Measurements from ENCODE around the gene SGMS1. TPM values are rescaled to one million over a fixed set of nuclear protein-coding genes. Genes with fewer than 3 reads are reported as not detected.

Gene SGMS1
- total RNA-seq, 1 experiment from 2014 or later: 34.5 TPM

DNA sequence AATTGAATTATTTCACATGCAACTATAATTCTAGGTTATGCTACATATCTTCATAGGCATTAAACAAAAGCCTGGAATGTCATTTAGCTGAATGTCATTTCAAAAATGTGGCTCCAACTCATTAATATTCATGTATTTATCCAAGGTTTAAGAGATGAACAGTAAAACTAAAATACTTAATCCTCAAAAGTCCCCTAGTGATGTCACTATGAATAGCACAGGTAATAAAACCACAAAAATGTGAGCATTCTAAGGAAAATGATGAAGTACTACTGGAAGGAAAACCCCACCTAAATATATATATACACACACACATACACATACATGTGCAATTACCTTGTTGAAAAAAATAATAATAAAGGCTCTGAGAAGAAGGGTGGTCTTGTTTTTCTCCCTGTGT is 218.0 kb downstream of the SGMS1 start:
- no peaks in the 10 kb centered on the region for H3K27me3 Mint-ChIP-seq (ENCODE audit: unreplicated experiment)
- DNase-seq: no peak
- CTCF ChIA-PET: no interaction called here
- peaks cover 5% of the 10 kb centered on the region for H3K36me3 Mint-ChIP-seq (ENCODE audit: insufficient read depth, unreplicated experiment)
- no TSS peak for BruUV-seq (replicated peaks)
- intact Hi-C loops (cut with micrococcal nuclease; ENCODE audit: unreplicated experiment): no loop called here
- H3K4me3 Mint-ChIP-seq (ENCODE audit: low read depth, unreplicated experiment): no peak overlapping the region
- peaks cover 76% of the 10 kb centered on the region for H3K4me1 Mint-ChIP-seq (ENCODE audit: low read depth, unreplicated experiment)
- TF ChIP-seq, protein P1, sequence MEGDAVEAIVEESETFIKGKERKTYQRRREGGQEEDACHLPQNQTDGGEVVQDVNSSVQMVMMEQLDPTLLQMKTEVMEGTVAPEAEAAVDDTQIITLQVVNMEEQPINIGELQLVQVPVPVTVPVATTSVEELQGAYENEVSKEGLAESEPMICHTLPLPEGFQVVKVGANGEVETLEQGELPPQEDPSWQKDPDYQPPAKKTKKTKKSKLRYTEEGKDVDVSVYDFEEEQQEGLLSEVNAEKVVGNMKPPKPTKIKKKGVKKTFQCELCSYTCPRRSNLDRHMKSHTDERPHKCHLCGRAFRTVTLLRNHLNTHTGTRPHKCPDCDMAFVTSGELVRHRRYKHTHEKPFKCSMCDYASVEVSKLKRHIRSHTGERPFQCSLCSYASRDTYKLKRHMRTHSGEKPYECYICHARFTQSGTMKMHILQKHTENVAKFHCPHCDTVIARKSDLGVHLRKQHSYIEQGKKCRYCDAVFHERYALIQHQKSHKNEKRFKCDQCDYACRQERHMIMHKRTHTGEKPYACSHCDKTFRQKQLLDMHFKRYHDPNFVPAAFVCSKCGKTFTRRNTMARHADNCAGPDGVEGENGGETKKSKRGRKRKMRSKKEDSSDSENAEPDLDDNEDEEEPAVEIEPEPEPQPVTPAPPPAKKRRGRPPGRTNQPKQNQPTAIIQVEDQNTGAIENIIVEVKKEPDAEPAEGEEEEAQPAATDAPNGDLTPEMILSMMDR (IDR thresholded peaks at IDR 0.05; ENCODE audit: unreplicated experiment): no peak
- H3K27ac Mint-ChIP-seq (ENCODE audit: unreplicated experiment): peak overlapping the region; percentile 90
- H3K9me3 Mint-ChIP-seq (ENCODE audit: low read depth, unreplicated experiment): no peaks in the 10 kb centered on the region

DNA sequence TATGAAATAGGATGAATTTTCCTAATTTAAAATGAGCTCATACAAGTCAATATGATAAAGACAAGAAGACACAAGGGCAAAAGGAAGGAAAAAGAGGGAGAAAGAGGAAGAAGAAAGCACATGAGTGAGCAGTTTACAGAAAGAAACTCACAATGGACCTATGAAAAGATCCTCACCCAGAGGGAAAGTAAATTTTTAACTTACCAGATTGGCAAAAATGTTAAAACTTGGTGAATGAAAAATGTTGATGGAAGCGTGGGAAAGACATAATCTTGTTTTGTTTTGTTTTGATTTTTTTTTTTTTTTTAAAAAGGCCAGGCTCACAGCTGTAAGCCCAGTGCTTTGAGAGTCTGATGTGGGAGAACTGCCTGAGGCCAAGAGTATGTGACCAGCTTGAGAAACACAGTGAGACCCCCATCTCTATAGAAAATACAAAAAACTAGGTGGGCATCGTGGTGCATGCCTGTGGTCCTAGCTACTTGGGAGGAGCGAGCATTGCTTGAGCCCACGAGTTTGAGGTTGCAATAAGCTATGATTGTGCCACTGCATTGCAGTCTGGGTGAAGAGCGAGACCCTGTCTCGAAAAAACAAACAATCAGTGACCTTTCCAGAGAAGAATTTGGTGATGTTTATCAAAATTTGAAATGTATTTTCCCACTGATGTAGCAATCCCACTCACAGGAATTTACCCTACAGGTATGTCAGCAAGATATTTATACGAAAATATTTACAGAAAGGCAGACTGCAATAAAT is 219.6 kb downstream of the SGMS1 start:
- BruUV-seq (replicated peaks): no TSS peak
- intact Hi-C loops (cut with micrococcal nuclease; ENCODE audit: unreplicated experiment): no loop called here
- CTCF ChIA-PET: interaction anchor here (0.6 to 1.2 kb wide), 3 partner anchors 12 to 126 kb away, joined by 3 to 6 read pairs (median 3); no protein-coding TSS in a partner anchor
- no peak for DNase-seq
- H3K36me3 Mint-ChIP-seq (ENCODE audit: insufficient read depth, unreplicated experiment): peaks cover 5% of the 10 kb centered on the region
- no peaks in the 10 kb centered on the region for H3K9me3 Mint-ChIP-seq (ENCODE audit: low read depth, unreplicated experiment)
- peaks cover 61% of the 10 kb centered on the region for H3K4me1 Mint-ChIP-seq (ENCODE audit: low read depth, unreplicated experiment)
- peak overlapping the region; percentile 15 for H3K27ac Mint-ChIP-seq (ENCODE audit: unreplicated experiment)
- TF ChIP-seq, protein P1 (IDR thresholded peaks at IDR 0.05; ENCODE audit: unreplicated experiment): no peak
- no peak overlapping the region for H3K4me3 Mint-ChIP-seq (ENCODE audit: low read depth, unreplicated experiment)
- no peaks in the 10 kb centered on the region for H3K27me3 Mint-ChIP-seq (ENCODE audit: unreplicated experiment)

DNA sequence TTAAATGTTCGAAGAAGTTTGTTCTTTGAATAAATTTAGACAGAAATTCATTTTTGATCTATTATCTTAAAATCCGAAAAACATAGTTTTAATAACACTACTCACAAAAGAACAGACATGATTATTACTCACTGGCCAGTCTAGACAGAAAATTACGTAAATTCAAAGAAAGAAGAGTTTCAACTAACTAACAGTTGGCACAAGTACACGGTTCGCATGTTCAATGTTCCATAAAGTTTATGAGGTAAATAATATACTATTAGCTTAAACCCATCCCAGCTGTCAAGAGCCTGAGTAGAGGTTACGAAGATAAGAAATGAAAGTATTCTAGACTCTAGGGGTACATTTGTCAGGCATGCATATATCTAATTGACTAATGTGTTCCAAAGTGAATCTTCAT is 220.7 kb downstream of the SGMS1 start:
- Mint-ChIP-seq H3K27me3 (ENCODE audit: unreplicated experiment) (no peaks in the 10 kb centered on the region), H3K9me3 (ENCODE audit: low read depth, unreplicated experiment) (no peaks in the 10 kb centered on the region), H3K4me1 (ENCODE audit: low read depth, unreplicated experiment) (peaks cover 56% of the 10 kb centered on the region), H3K4me3 (ENCODE audit: low read depth, unreplicated experiment) (no peak overlapping the region), H3K36me3 (ENCODE audit: insufficient read depth, unreplicated experiment) (peaks cover 5% of the 10 kb centered on the region), H3K27ac (ENCODE audit: unreplicated experiment) (no peak overlapping the region)
- no TSS peak for BruUV-seq (replicated peaks)
- CTCF ChIA-PET: interaction anchor here (1.2 kb wide), 1 partner anchor 35 kb away, joined by 6 read pairs; no protein-coding TSS in a partner anchor
- TF ChIP-seq, protein P1 (IDR thresholded peaks at IDR 0.05; ENCODE audit: unreplicated experiment): no peak
- intact Hi-C loops (cut with micrococcal nuclease; ENCODE audit: unreplicated experiment): no loop called here
- DNase-seq: no peak

DNA sequence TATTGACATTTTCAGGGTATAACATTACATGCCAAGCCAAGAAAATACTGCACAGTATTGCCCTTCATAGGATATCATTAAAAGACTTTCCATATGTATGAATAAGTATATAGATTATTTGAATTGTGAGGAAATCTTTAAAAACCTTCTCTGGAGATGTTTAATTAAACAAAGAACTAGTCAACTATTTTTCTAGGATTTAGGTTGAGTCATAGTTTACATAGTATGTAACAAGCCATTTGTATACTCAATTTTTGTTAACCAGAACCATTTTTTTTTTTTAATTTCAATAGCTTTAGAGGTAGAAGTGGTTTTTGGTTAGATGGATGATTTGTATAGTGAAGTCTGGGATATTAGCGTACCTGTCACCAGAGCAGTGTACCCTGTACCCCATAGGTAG is 221.3 kb downstream of the SGMS1 start:
- no peak overlapping the region for H3K27ac Mint-ChIP-seq (ENCODE audit: unreplicated experiment)
- H3K36me3 Mint-ChIP-seq (ENCODE audit: insufficient read depth, unreplicated experiment): peaks cover 3% of the 10 kb centered on the region
- no peaks in the 10 kb centered on the region for H3K27me3 Mint-ChIP-seq (ENCODE audit: unreplicated experiment)
- CTCF ChIA-PET: no interaction called here
- H3K4me3 Mint-ChIP-seq (ENCODE audit: low read depth, unreplicated experiment): no peak overlapping the region
- H3K9me3 Mint-ChIP-seq (ENCODE audit: low read depth, unreplicated experiment): no peaks in the 10 kb centered on the region
- TF ChIP-seq, protein P1 (IDR thresholded peaks at IDR 0.05; ENCODE audit: unreplicated experiment): no peak
- H3K4me1 Mint-ChIP-seq (ENCODE audit: low read depth, unreplicated experiment): peaks cover 53% of the 10 kb centered on the region
- no peak for DNase-seq
- no TSS peak for BruUV-seq (replicated peaks)
- intact Hi-C loops (cut with micrococcal nuclease; ENCODE audit: unreplicated experiment): no loop called here
